HG03520 (cell line): ENCODE results near the gene STMP1.
"Not testable (repeated sequence)": the region's sequence is repeated elsewhere in the genome, so short reads cannot be mapped to it uniquely, and the experiment has no call there.

Experiments used
- ATAC-seq: cut with Tn5 transposase; IDR thresholded peaks from one replicate; pipeline ENCODE4 v1.9.1; 2021; ENCODE audit warnings: mild to moderate bottlenecking, moderate library complexity; ENCODE audit not compliant: unreplicated experiment

The STMP1 gene

GRCh38 chr7:135662373-135663114, at the start of gene STMP1:
TSS of gene STMP1 (plus strand) at chr7:135662514.
- peak; percentile 93 for ATAC-seq

GRCh38 chr7:135616136-135616535, 46.2 kb upstream of the STMP1 start:
- no peak for ATAC-seq

- no peak for ATAC-seq
Observed at GRCh38 chr7:135617781-135618180, 44.5 kb upstream of the STMP1 start.

GRCh38 chr7:135618510-135618909, 43.8 kb upstream of the STMP1 start:
- no peak for ATAC-seq

- ATAC-seq, result no peak
Observed at GRCh38 chr7:135620447-135620846, 41.9 kb upstream of the STMP1 start.

GRCh38 chr7:135620980-135621850, 41.1 kb upstream of the STMP1 start:
- ATAC-seq, result no peak

- ATAC-seq, result no peak
Observed at GRCh38 chr7:135634191-135634878, 28.0 kb upstream of the STMP1 start.

GRCh38 chr7:135639690-135640089, 22.6 kb upstream of the STMP1 start:
- not testable (repeated sequence) for ATAC-seq

GRCh38 chr7:135644154-135644553, 18.2 kb upstream of the STMP1 start:
- ATAC-seq, result no peak

GRCh38 chr7:135644729-135645128, 17.6 kb upstream of the STMP1 start:
- ATAC-seq, result no peak

- no peak for ATAC-seq
Observed at GRCh38 chr7:135645296-135645904, 16.9 kb upstream of the STMP1 start.

GRCh38 chr7:135647755-135648154, 14.6 kb upstream of the STMP1 start:
- no peak for ATAC-seq

- ATAC-seq, result no peak
Observed at GRCh38 chr7:135648235-135648634, 14.1 kb upstream of the STMP1 start.

GRCh38 chr7:135650831-135651573, 11.3 kb upstream of the STMP1 start:
- no peak for ATAC-seq

- ATAC-seq, result no peak
Observed at GRCh38 chr7:135653340-135654080, 8.8 kb upstream of the STMP1 start.

GRCh38 chr7:135658564-135658963, 3.8 kb upstream of the STMP1 start:
- ATAC-seq, result no peak

GRCh38 chr7:135659159-135659846, 3.0 kb upstream of the STMP1 start:
- ATAC-seq, result no peak

GRCh38 chr7:135661311-135662122, 797 bp upstream of the STMP1 start:
- ATAC-seq, result no peak

GRCh38 chr7:135662123-135662372, 266 bp upstream of the STMP1 start:
- ATAC-seq, result no peak
